ENCODE results near the gene CFAP299. TPM values are rescaled to one million over a fixed set of nuclear protein-coding genes. Genes with fewer than 3 reads are reported as not detected.

The CFAP299 gene
- total and polyA plus RNA-seq, 2 of the 13 experiments (the other 11 are each of a cell fraction or from before 2014, with no cell fraction given), result not detected

- H3K4me1 ChIP-seq (ENCODE audit: insufficient read depth, low read length), result no peaks in the 10 kb centered on the region
- H3K79me2 ChIP-seq (ENCODE audit: insufficient read depth, low read length), result no peaks in the 10 kb centered on the region
- H2AFZ ChIP-seq (ENCODE audit: low read length), result no peak overlapping the region
- DNase-seq (ENCODE audit: low spot score) (no peak), FAIRE-seq (no peak), ATAC-seq (no peak)
- no peaks in the 10 kb centered on the region for H3K36me3 ChIP-seq (replicated peaks in 1 of 2; ENCODE audit: control insufficient read depth in 1 of 2, insufficient read depth in 2 of 2, low read length in 2 of 2)
- intact Hi-C loops (cut with micrococcal nuclease; ENCODE audit: unreplicated experiment) (no loop called here), in situ Hi-C loops (cut with HindIII; ENCODE audit: extremely low pct_ligation_motif_present, low pct_unique_long_range_greater_than_20kb) (no loop called here)
- H3K4me2 ChIP-seq (ENCODE audit: low read depth, low read length), result no peak overlapping the region
- TF ChIP-seq CSRNP2 (CRISPR knock-in tag; conservative IDR thresholded peaks at IDR 0.05; ENCODE audit: low read depth) (no peak), REST (IDR thresholded peaks at IDR 0.05; ENCODE audit: borderline replicate concordance in 1 of 2, low read depth in 1 of 2, low read length in 2 of 2) (peak in 1 of 2 experiments; percentile 84; a peak in 2 of 4 replicates), CBX2 (IDR thresholded peaks at IDR 0.05; ENCODE audit: low read depth, low read length) (no peak), CBX2 (CRISPR knock-in tag; IDR thresholded peaks at IDR 0.05; ENCODE audit: low read depth) (no peak), HNRNPK (IDR thresholded peaks at IDR 0.05; ENCODE audit: low read depth, low read length, poor library complexity, severe bottlenecking) (no peak), EED (CRISPR knock-in tag; IDR thresholded peaks at IDR 0.05) (no peak), ZMAT3 (CRISPR knock-in tag; conservative IDR thresholded peaks at IDR 0.05) (no peak), GATA4 (IDR thresholded peaks at IDR 0.05; ENCODE audit: borderline replicate concordance, low read depth) (no peak), PBX3 (CRISPR knock-in tag; IDR thresholded peaks at IDR 0.05; ENCODE audit: borderline replicate concordance) (no peak), ZNF570 (CRISPR knock-in tag; IDR thresholded peaks at IDR 0.05; ENCODE audit: borderline replicate concordance) (no peak), PPARG (CRISPR knock-in tag; conservative IDR thresholded peaks at IDR 0.05) (no peak), MIER2 (CRISPR knock-in tag; IDR thresholded peaks at IDR 0.05) (peak; percentile 65; the same call in 1 of the 2 replicates)
- no peaks in the 10 kb centered on the region for H3K9me3 ChIP-seq (ENCODE audit: low read length)
- H3K4me3 ChIP-seq (replicated peaks in 1 of 3; ENCODE audit: insufficient read depth in 1 of 3, low read depth in 2 of 3, low read length in 3 of 3), result no peak overlapping the region
- no peak overlapping the region for H3K27ac ChIP-seq (ENCODE audit: extremely low read length, insufficient read depth, low read length)
- H3K27me3 ChIP-seq (ENCODE audit: control insufficient read depth in 1 of 2, insufficient read depth in 2 of 2, low read length in 2 of 2), result no peaks in the 10 kb centered on the region
- POLR2A ChIA-PET, result no interaction called here
- no peaks in the 10 kb centered on the region for H4K20me1 ChIP-seq (ENCODE audit: insufficient read depth, low read length)
- BruUV-seq (replicated peaks), result no TSS peak
- H3K9ac ChIP-seq (ENCODE audit: insufficient read depth, low read depth, low read length), result no peak overlapping the region
- CTCF ChIA-PET (ENCODE audit: low intra/inter-chr PET ratio, low total read pairs), result no interaction called here
Observed at GRCh38 chr4:80846210-80846609, 510.7 kb downstream of the CFAP299 start.

Measured in HepG2 (cell line).